Lower leg skin (tissue), 3 donors: ENCODE results near the gene EDEM3.

Experiments
- POLR2A ChIP-seq, 2 donors: fragments of 450-650 bp; IDR thresholded peaks; one replicate each; pipeline ENCODE4 v1.6.1; 2016 to 2017; ENCODE audit warnings: antibody characterized with exemption in 2 of 2, mild to moderate bottlenecking in 1 of 2, moderate library complexity in 1 of 2
- TF ChIP-seq, protein P1 (sequence below), 3 donors: fragments of 450-650 bp; IDR thresholded peaks; one replicate each; pipeline ENCODE4 v1.5.1; 2016; ENCODE audit warnings: antibody characterized with exemption in 3 of 3, mild to moderate bottlenecking in 3 of 3, moderate library complexity in 2 of 3

DNA sequence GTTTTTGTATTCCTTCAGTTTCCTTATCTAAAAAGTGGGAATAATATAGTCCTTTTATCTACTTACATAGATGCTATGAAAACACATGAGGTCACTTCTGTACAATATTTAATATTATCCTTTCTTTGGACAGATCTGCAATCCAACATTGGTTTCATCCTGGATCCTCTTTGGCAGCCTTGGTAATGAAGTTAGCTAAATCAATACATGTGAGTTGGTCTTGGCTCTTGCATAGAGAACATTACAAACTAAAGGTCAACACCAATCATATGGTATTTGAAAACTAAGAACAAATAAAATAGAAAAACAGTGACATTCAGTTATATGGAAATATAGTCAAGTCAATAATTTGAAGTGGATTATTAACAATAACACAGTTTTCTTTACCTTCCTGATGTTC is 3.2 kb upstream of the EDEM3 start:
- TF ChIP-seq, protein P1, sequence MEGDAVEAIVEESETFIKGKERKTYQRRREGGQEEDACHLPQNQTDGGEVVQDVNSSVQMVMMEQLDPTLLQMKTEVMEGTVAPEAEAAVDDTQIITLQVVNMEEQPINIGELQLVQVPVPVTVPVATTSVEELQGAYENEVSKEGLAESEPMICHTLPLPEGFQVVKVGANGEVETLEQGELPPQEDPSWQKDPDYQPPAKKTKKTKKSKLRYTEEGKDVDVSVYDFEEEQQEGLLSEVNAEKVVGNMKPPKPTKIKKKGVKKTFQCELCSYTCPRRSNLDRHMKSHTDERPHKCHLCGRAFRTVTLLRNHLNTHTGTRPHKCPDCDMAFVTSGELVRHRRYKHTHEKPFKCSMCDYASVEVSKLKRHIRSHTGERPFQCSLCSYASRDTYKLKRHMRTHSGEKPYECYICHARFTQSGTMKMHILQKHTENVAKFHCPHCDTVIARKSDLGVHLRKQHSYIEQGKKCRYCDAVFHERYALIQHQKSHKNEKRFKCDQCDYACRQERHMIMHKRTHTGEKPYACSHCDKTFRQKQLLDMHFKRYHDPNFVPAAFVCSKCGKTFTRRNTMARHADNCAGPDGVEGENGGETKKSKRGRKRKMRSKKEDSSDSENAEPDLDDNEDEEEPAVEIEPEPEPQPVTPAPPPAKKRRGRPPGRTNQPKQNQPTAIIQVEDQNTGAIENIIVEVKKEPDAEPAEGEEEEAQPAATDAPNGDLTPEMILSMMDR (IDR thresholded peaks at IDR 0.05), result no peak
- no peak for TF ChIP-seq POLR2A (IDR thresholded peaks at IDR 0.05)
